ENCODE data around the gene SRPK2. TPM values are rescaled to one million over a fixed set of nuclear protein-coding genes. Genes with fewer than 3 reads are reported as not detected.
"Not testable (repeated sequence)": the region's sequence is repeated elsewhere in the genome, so short reads cannot be mapped to it uniquely, and the experiment has no call there.

SRPK2 gene
- total RNA-seq (100 to 1,000 TPM; 181 to 293 TPM), polyA plus RNA-seq (ENCODE audit: insufficient read depth, low read depth, low replicate concordance) (226 TPM)
- long read RNA-seq, donor 1, partial matches to known transcripts = 70 of 74 reads
- long read RNA-seq, donor 1, other reads (novel, unspliced or antisense) = 0 of 74 reads
- long read RNA-seq, donor 2, partial matches to known transcripts = 52 of 56 reads
- long read RNA-seq, donor 2, other reads (novel, unspliced or antisense) = 0 of 56 reads

DNA sequence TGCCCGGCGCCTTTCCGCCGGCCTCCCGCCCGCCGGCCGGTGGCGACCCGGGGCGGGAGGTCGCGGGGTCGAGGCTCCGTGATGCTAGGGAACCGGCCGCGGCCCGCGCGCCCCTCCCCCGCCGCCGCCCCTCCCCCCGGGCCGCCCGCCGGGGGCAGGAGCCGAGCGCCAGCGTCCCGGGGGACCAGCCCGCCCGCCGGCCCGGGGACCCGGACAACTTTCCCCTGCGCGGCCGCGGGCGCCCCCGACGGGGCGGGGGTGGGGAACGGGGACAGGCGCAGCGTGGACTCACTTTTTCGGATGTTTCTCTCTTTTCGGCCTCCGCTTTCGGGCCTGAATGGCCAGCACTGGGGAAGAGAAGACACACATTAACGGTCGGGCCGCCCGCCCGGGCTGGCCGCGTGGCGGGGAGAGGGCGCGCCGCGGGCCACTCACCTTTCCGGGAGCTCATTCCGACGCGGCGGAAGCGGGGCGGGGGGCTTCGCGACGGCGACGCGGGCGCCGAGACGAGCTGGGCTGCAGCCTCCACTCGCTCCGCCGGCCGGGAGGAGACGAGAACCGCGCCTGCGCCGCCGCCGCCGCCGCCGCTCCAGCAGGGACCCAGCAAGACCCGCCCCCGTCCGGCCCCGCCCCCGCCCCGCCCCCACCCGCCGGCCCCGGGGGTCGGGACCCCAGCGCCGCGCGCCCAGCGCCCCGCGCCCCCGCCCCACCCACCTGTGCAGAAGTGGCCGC is at the start of gene SRPK2:
Gene SRPK2 (minus strand): TSS at position 566 of the 732 bp plus-strand sequence.
- Histone ChIP-seq H3K4me1 (peaks cover 6% of the 10 kb centered on the region), H3K36me3 (ENCODE audit: low read depth, missing control alignments) (no peaks in the 10 kb centered on the region), H3K27me3 (no peaks in the 10 kb centered on the region), H3K9me3 (no peaks in the 10 kb centered on the region), H3K27ac (peak within 1 kb of the TSS; percentile 85 to 91), H3K4me3 (peak within 1 kb of the TSS; percentile 91 to 97)
- WGBS, 2 donors = 1% methylated on average over 84 of the region's 113 CpGs; no CpG with 5 or more reads in 1 of the 2 donors
- intact Hi-C loops (cut with DNase I; ENCODE audit: low total_unique reads) = no loop called here
- TF ChIP-seq POLR2A (IDR thresholded peaks at IDR 0.05) (no peak), CTCF (IDR thresholded peaks at IDR 0.05) (no peak)
- DNase-seq = peak; percentile 87

- DNase-seq = no peak
- 94 to 100% methylated on average over 1 of the region's 1 CpG for WGBS, 2 donors
- Histone ChIP-seq H3K9me3 (no peaks in the 10 kb centered on the region), H3K27ac (no peak overlapping the region), H3K27me3 (no peaks in the 10 kb centered on the region), H3K4me1 (no peaks in the 10 kb centered on the region), H3K4me3 (no peak overlapping the region), H3K36me3 (ENCODE audit: low read depth, missing control alignments) (no peaks in the 10 kb centered on the region)
- TF ChIP-seq POLR2A (IDR thresholded peaks at IDR 0.05) (no peak), CTCF (IDR thresholded peaks at IDR 0.05) (no peak)
- intact Hi-C loops (cut with DNase I; ENCODE audit: low total_unique reads) = no loop called here
Observed at GRCh38 chr7:105438254-105438653, 49.5 kb upstream of the SRPK2 start.

- WGBS, 2 donors = 90 to 91% methylated on average over 6 of the region's 6 CpGs
Observed at GRCh38 chr7:105437356-105437755, 48.6 kb upstream of the SRPK2 start.

DNA sequence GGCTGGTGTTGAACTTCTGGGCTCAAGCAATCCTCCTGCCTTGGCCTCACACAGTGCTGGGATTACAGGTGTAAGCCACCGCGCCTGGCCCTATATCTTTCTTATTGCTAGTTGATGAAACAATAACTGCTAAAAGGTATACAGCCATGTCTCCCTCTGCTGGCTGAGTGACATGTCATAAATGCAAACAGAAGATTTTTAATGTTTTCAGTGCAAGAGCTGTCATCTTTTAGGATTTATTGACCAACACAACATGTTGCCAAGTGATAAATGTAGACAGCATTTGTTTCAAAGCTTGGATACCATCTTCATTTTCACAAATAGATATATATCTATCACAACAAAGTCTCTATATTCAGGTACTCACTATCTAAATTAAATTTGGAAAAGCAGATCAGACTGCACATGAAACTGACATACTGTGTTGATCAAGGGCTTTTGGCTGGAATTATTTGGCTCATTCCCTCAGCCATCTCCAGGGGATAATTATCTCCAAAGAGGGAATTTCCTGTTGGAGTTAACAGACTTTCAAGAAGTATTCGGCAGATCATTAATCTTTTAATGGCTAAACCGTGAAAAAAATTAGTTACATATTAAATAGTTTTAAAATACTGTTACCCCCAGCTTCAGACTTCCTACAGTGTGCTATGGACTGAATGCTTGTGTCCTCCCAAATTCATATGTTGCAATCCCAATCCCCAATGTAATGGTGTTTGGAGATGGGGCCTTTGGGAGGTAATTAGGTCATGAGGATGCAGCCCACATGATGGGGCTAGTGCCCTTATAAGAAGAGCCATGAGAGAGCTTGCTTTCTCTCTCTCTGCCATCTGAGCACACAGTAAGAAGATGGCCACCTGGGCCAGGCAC is 41.3 kb upstream of the SRPK2 start:
- Histone ChIP-seq H3K36me3 (ENCODE audit: low read depth, missing control alignments) (no peaks in the 10 kb centered on the region), H3K27me3 (no peaks in the 10 kb centered on the region)

More at GRCh38 chr7:105437356-105437755, 48.6 kb upstream of the SRPK2 start:
- H3K36me3 ChIP-seq (ENCODE audit: low read depth, missing control alignments); intact Hi-C loops (cut with DNase I; ENCODE audit: low total_unique reads); H3K4me3 ChIP-seq; DNase-seq; H3K9me3 ChIP-seq; H3K27ac ChIP-seq; H3K27me3 ChIP-seq; H3K4me1 ChIP-seq: not testable (repeated sequence)

More for the DNA sequence above, 41.3 kb upstream of the SRPK2 start:
- TF ChIP-seq CTCF (IDR thresholded peaks at IDR 0.05) = peak; percentile 29 to 40 (median 35)
- no peak for TF ChIP-seq POLR2A (IDR thresholded peaks at IDR 0.05)
- intact Hi-C loops (cut with DNase I; ENCODE audit: low total_unique reads) = no loop called here
- DNase-seq = peak; percentile 78
- no peaks in the 10 kb centered on the region for H3K9me3 ChIP-seq
- no peak overlapping the region for H3K27ac ChIP-seq
- WGBS, 2 donors = 48 to 52% methylated on average over 4 of the region's 4 CpGs
- H3K4me1 ChIP-seq = no peaks in the 10 kb centered on the region
- H3K4me3 ChIP-seq = no peak overlapping the region

Measured in testis (tissue), 5 donors.